HEK293 (cell line): ENCODE data around the gene KIF7.

Experiments used
- CTCF ChIP-seq: fragments of 450-650 bp; formaldehyde crosslinking; IDR thresholded peaks from 2 replicates; pipeline ENCODE4 v1.5.1; 2016; ENCODE audit warnings: missing biosample characterization, missing genetic modification characterization
- GLIS2 ChIP-seq: fragments of 450-650 bp; formaldehyde crosslinking; IDR thresholded peaks from 2 replicates; pipeline ENCODE4 v1.5.1; 2016; ENCODE audit warnings: missing biosample characterization, missing genetic modification characterization
- KLF8 ChIP-seq: fragments of 450-650 bp; formaldehyde crosslinking; IDR thresholded peaks from 2 replicates; pipeline ENCODE4 v1.5.1; 2016; ENCODE audit warnings: missing biosample characterization, missing genetic modification characterization
- REST ChIP-seq: fragments of 450-650 bp; formaldehyde crosslinking; IDR thresholded peaks from 2 replicates; pipeline ENCODE4 v1.5.1; 2016; ENCODE audit warnings: missing biosample characterization, missing genetic modification characterization
- ZNF175 ChIP-seq: fragments of 450-650 bp; formaldehyde crosslinking; IDR thresholded peaks from 2 replicates; pipeline ENCODE4 v1.5.1; 2016; ENCODE audit warnings: missing biosample characterization, missing genetic modification characterization
- ZNF473 ChIP-seq: fragments of 450-650 bp; formaldehyde crosslinking; IDR thresholded peaks from 2 replicates; pipeline ENCODE4 v1.5.1; 2017; ENCODE audit warnings: missing biosample characterization, missing genetic modification characterization
- ZNF747 ChIP-seq: fragments of 450-650 bp; formaldehyde crosslinking; IDR thresholded peaks from 2 replicates; pipeline ENCODE4 v1.5.1; 2016; ENCODE audit warnings: missing biosample characterization, missing genetic modification characterization
- TF ChIP-seq, protein P1 (sequence below): fragments of 450-650 bp; formaldehyde crosslinking; IDR thresholded peaks from 2 replicates; pipeline ENCODE4 v1.5.1; 2016; ENCODE audit warnings: missing biosample characterization, missing genetic modification characterization, low read depth

- TF ChIP-seq REST (tag by site-specific recombination) (no peak), ZNF473 (tag by site-specific recombination) (no peak), ZNF747 (no peak), CTCF (tag by site-specific recombination) (no peak), KLF8 (tag by site-specific recombination) (no peak), GLIS2 (tag by site-specific recombination) (no peak), ZNF175 (tag by site-specific recombination) (no peak)
- TF ChIP-seq, protein P1, sequence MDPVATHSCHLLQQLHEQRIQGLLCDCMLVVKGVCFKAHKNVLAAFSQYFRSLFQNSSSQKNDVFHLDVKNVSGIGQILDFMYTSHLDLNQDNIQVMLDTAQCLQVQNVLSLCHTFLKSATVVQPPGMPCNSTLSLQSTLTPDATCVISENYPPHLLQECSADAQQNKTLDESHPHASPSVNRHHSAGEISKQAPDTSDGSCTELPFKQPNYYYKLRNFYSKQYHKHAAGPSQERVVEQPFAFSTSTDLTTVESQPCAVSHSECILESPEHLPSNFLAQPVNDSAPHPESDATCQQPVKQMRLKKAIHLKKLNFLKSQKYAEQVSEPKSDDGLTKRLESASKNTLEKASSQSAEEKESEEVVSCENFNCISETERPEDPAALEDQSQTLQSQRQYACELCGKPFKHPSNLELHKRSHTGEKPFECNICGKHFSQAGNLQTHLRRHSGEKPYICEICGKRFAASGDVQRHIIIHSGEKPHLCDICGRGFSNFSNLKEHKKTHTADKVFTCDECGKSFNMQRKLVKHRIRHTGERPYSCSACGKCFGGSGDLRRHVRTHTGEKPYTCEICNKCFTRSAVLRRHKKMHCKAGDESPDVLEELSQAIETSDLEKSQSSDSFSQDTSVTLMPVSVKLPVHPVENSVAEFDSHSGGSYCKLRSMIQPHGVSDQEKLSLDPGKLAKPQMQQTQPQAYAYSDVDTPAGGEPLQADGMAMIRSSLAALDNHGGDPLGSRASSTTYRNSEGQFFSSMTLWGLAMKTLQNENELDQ = no peak
Measured at GRCh38 chr15:89614164-89614563, 41.1 kb downstream of the KIF7 start.
